ENCODE results near the gene PRRX2. TPM values are rescaled to one million over a fixed set of nuclear protein-coding genes. Genes with fewer than 3 reads are reported as not detected.

PRRX2 gene
- polyA plus RNA-seq, 1 donor: 4.5 TPM

- no peak for DNase-seq (ENCODE audit: low read depth)
Observed at GRCh38 chr9:129704807-129705206, 39.4 kb downstream of the PRRX2 start.

- no peak for DNase-seq (ENCODE audit: low read depth)
Observed at GRCh38 chr9:129708793-129709192, 43.3 kb downstream of the PRRX2 start.

- DNase-seq (ENCODE audit: low read depth): no peak
Observed at GRCh38 chr9:129709438-129710168, 44.2 kb downstream of the PRRX2 start.

- no peak for DNase-seq (ENCODE audit: low read depth)
Observed at GRCh38 chr9:129710169-129710453, 44.7 kb downstream of the PRRX2 start.

GRCh38 chr9:129712634-129713401 is 47.4 kb downstream of the PRRX2 start:
- no peak for DNase-seq (ENCODE audit: low read depth)

- no peak for DNase-seq (ENCODE audit: low read depth)
Observed at GRCh38 chr9:129713402-129713679, 47.9 kb downstream of the PRRX2 start.

- DNase-seq (ENCODE audit: low read depth): no peak
Observed at GRCh38 chr9:129714511-129715061, 49.1 kb downstream of the PRRX2 start.

GRCh38 chr9:129716091-129716490 is 50.6 kb downstream of the PRRX2 start:
- DNase-seq (ENCODE audit: low read depth): no peak

- no peak for DNase-seq (ENCODE audit: low read depth)
Observed at GRCh38 chr9:129717991-129718390, 52.5 kb downstream of the PRRX2 start.

- no peak for DNase-seq (ENCODE audit: low read depth)
Observed at GRCh38 chr9:129718647-129719046, 53.2 kb downstream of the PRRX2 start.

GRCh38 chr9:129719135-129719534 is 53.7 kb downstream of the PRRX2 start:
- no peak for DNase-seq (ENCODE audit: low read depth)

- no peak for DNase-seq (ENCODE audit: low read depth)
Observed at GRCh38 chr9:129720181-129720864, 54.9 kb downstream of the PRRX2 start.

GRCh38 chr9:129720865-129721545 is 55.6 kb downstream of the PRRX2 start:
- DNase-seq (ENCODE audit: low read depth): no peak

GRCh38 chr9:129722913-129723312 is 57.5 kb downstream of the PRRX2 start:
- DNase-seq (ENCODE audit: low read depth): no peak

- no peak for DNase-seq (ENCODE audit: low read depth)
Observed at GRCh38 chr9:129724456-129725190, 59.2 kb downstream of the PRRX2 start.

GRCh38 chr9:129725795-129726251 is 60.4 kb downstream of the PRRX2 start:
- no peak for DNase-seq (ENCODE audit: low read depth)

- no peak for DNase-seq (ENCODE audit: low read depth)
Observed at GRCh38 chr9:129726322-129727160, 61.1 kb downstream of the PRRX2 start.

- no peak for DNase-seq (ENCODE audit: low read depth)
Observed at GRCh38 chr9:129728744-129729143, 63.3 kb downstream of the PRRX2 start.

- no peak for DNase-seq (ENCODE audit: low read depth)
Observed at GRCh38 chr9:129731477-129732085, 66.1 kb downstream of the PRRX2 start.

GRCh38 chr9:129732100-129732499 is 66.7 kb downstream of the PRRX2 start:
- DNase-seq (ENCODE audit: low read depth): no peak

Measured in forelimb muscle (tissue), 1 donor.